HCT116 (cell line): Measurements from ENCODE around the gene LSMEM2. TPM values are rescaled to one million over a fixed set of nuclear protein-coding genes. Genes with fewer than 3 reads are reported as not detected.

ENCODE experiments used
- ATAC-seq: fragments of 200-7000 bp; cut with Tn5 transposase; 2 replicates; pipeline ENCODE4 v1.9.1; 2020; ENCODE audit warnings: mild to moderate bottlenecking, moderate library complexity
- BruUV-seq: library from RNA; stranded (reverse); fragments of 400-500 nt; replicated peaks from 2 replicates; lab custom pipeline; 2021; lab: Mats Ljungman, UMichigan
- CTCF ChIA-PET: fragments of 300-600 bp; sonication (Branson Sonifier 250); formaldehyde crosslinking; loops from one replicate; lab custom pipeline; 2021; ENCODE audit warnings: antibody characterized with exemption; lab: Charles Lee
- POLR2A ChIA-PET: fragments of 300-600, 350-600 bp; sonication (Branson Sonifier 250); formaldehyde crosslinking; loops from one replicate; lab custom pipeline; 2021; ENCODE audit warnings: antibody characterized with exemption; lab: Charles Lee
- RAD21 ChIA-PET, 2 experiments: fragments of 300-600 bp; sonication (Branson Sonifier 250); formaldehyde crosslinking; loops; one replicate each; lab custom pipeline; 2023; ENCODE audit warnings: low total read pairs in 2 of 2; ENCODE audit not compliant: uncharacterized antibody in 2 of 2, unreplicated experiment in 2 of 2, low non-redundant PET in 1 of 2; lab: Charles Lee
- DNase-seq: peaks from one replicate; pipeline ENCODE4 v3.0.0-alpha.2; 2010; ENCODE audit warnings: low read depth, low spot score
- H2AFZ ChIP-seq: fragments of 200-600 bp; shearing (Covaris generic), sonication (generic); 2 replicates; pipeline ENCODE4 v1.6.1; 2017; ENCODE audit warnings: low read depth, mixed run types, mixed read lengths, antibody characterized with exemption, low read length; ENCODE audit not compliant: poor library complexity, severe bottlenecking
- H3K27ac ChIP-seq: 2 replicates; pipeline ENCODE4 v1.5.1; 2012; ENCODE audit warnings: low read depth, low read length
- H3K27me3 ChIP-seq: fragments of 200-600 bp; sonication (generic); 2 replicates; pipeline ENCODE4 v1.6.1; 2016; ENCODE audit warnings: mixed run types, low read length, mixed read lengths; ENCODE audit not compliant: insufficient read depth
- H3K36me3 ChIP-seq, 2 experiments: fragments of 200-500 bp in 1 of 2; fragments of 200-600 bp in 1 of 2; sonication (Bioruptor generic) in 1 of 2; sonication (generic) in 1 of 2; 2 replicates each; pipeline versions ENCODE4 v1.5.1 to v1.6.1; 2014 to 2016; ENCODE audit warnings: low read length in 2 of 2, inconsistent platforms in 1 of 2, mixed read lengths in 1 of 2, mixed run types in 1 of 2; ENCODE audit not compliant: insufficient read depth in 2 of 2, control insufficient read depth in 1 of 2
- H3K4me1 ChIP-seq, 2 experiments: fragments of 200-600 bp in 1 of 2; sonication (generic) in 1 of 2; 2 replicates each; pipeline versions ENCODE4 v1.5.1 to v1.6.1; 2012 to 2017; ENCODE audit warnings: low read length in 2 of 2, inconsistent platforms in 1 of 2, mild to moderate bottlenecking in 1 of 2, mixed read lengths in 1 of 2, mixed run types in 1 of 2, moderate library complexity in 1 of 2; ENCODE audit not compliant: insufficient read depth in 2 of 2, control insufficient read depth in 1 of 2
- H3K4me2 ChIP-seq: fragments of 200-600 bp; sonication (generic); 2 replicates; pipeline ENCODE4 v1.6.1; 2017; ENCODE audit warnings: mixed run types, low read length, mixed read lengths
- H3K4me3 ChIP-seq, 2 experiments: fragments of 200-600 bp in 1 of 2; sonication (generic) in 1 of 2; replicated peaks in 1 of 2; 2 replicates each; pipeline ENCODE4 v1.5.1; 2011 to 2016; ENCODE audit warnings: low read length in 2 of 2, control low read depth in 1 of 2, low read depth in 1 of 2, mild to moderate bottlenecking in 1 of 2, mixed read lengths in 1 of 2, mixed run types in 1 of 2
- H3K79me2 ChIP-seq: fragments of 200-600 bp; sonication (generic); 2 replicates; pipeline ENCODE4 v1.6.1; 2017; ENCODE audit warnings: mild to moderate bottlenecking, mixed run types, low read length, moderate library complexity, mixed read lengths; ENCODE audit not compliant: insufficient read depth
- H3K9ac ChIP-seq: fragments of 200-600 bp; sonication (generic); 2 replicates; pipeline ENCODE4 v1.6.1; 2016; ENCODE audit warnings: low read length, mixed read lengths
- H3K9me2 ChIP-seq: fragments of 200-600 bp; sonication (generic), shearing (Covaris generic); 2 replicates; pipeline ENCODE4 v1.6.1; 2017; ENCODE audit warnings: mixed run types, mild to moderate bottlenecking, moderate library complexity; ENCODE audit not compliant: insufficient read depth
- H3K9me3 ChIP-seq, 2 experiments: fragments of 200-500 bp in 1 of 2; fragments of 200-600 bp in 1 of 2; sonication (Bioruptor generic) in 1 of 2; sonication (generic) in 1 of 2; 2 replicates each; pipeline ENCODE4 v1.6.1; 2014 to 2017; ENCODE audit warnings: low read length in 2 of 2, mixed read lengths in 2 of 2, inconsistent platforms in 1 of 2, low read depth in 1 of 2, mild to moderate bottlenecking in 1 of 2, mixed run types in 1 of 2, moderate library complexity in 1 of 2; ENCODE audit not compliant: control insufficient read depth in 1 of 2, insufficient read depth in 1 of 2
- H4K20me1 ChIP-seq: fragments of 200-600 bp; sonication (generic), shearing (Covaris generic); 2 replicates; pipeline ENCODE4 v1.6.1; 2017; ENCODE audit warnings: mixed run types, mild to moderate bottlenecking, moderate library complexity; ENCODE audit not compliant: insufficient read depth
- ATF3 ChIP-seq: IDR thresholded peaks from 2 replicates; pipeline ENCODE4 v1.6.1; 2012
- CBX3 ChIP-seq: IDR thresholded peaks from 2 replicates; pipeline ENCODE4 v1.6.1; 2012; ENCODE audit warnings: low read depth
- CTCF ChIP-seq, 3 experiments: fragments of 200-600 bp in 1 of 3; sonication (generic) in 1 of 3; IDR thresholded peaks in 2 of 3; conservative IDR thresholded peaks in 1 of 3; 2 replicates each; pipeline ENCODE4 v1.5.1; 2012 to 2017; ENCODE audit warnings: low read depth in 2 of 3, low read length in 2 of 3, antibody characterized with exemption in 1 of 3, borderline replicate concordance in 1 of 3, control low read depth in 1 of 3, mild to moderate bottlenecking in 1 of 3, mixed read lengths in 1 of 3, mixed run types in 1 of 3, moderate library complexity in 1 of 3; ENCODE audit not compliant: insufficient read depth in 1 of 3
- ELF1 ChIP-seq: IDR thresholded peaks from 2 replicates; pipeline ENCODE4 v1.6.1; 2012; ENCODE audit warnings: low read depth, borderline replicate concordance
- EZH2phosphoT487 ChIP-seq: fragments of 200-600 bp; IDR thresholded peaks from 2 replicates; pipeline ENCODE4 v1.6.1; 2018; ENCODE audit warnings: antibody characterized with exemption, borderline replicate concordance
- JUND ChIP-seq: IDR thresholded peaks from 2 replicates; pipeline ENCODE4 v1.6.1; 2012
- MAX ChIP-seq: IDR thresholded peaks from 2 replicates; pipeline ENCODE4 v1.6.1; 2012
- RAD21 ChIP-seq: IDR thresholded peaks from 2 replicates; pipeline ENCODE4 v1.6.1; 2012; ENCODE audit warnings: low read depth, mild to moderate bottlenecking
- SP1 ChIP-seq: IDR thresholded peaks from 2 replicates; pipeline ENCODE4 v1.6.1; 2012; ENCODE audit warnings: low read depth
- TCF7L2 ChIP-seq: IDR thresholded peaks from 2 replicates; pipeline ENCODE4 v1.7.0; 2011; ENCODE audit warnings: borderline replicate concordance, inconsistent platforms; ENCODE audit not compliant: insufficient read depth, insufficient read length; ENCODE audit errors: extremely low read depth
- YY1 ChIP-seq: IDR thresholded peaks from 2 replicates; pipeline ENCODE4 v1.6.1; 2011; ENCODE audit warnings: low read length, low read depth, moderate library complexity, mild to moderate bottlenecking; ENCODE audit not compliant: insufficient replicate concordance; ENCODE audit errors: extremely low read depth
- intact Hi-C: fragments of 100-400 bp; cut with micrococcal nuclease; formaldehyde crosslinking; loops from 2 replicates; pipeline ENCODE4 v1.10.0; 2022
- total RNA-seq: library from RNA; stranded (reverse); gene quantifications from one replicate; pipeline ENCODE4 v1.2.1, GENCODE V29; 2021; ENCODE audit not compliant: unreplicated experiment

Gene LSMEM2
- total RNA-seq, 1 experiment from 2014 or later: not detected

- TF ChIP-seq TCF7L2: peak; percentile 84
- TF ChIP-seq MAX: no peak
- no peak for TF ChIP-seq SP1
- TF ChIP-seq, all 23 proteins: peak for 1
- H3K9me2 ChIP-seq: no peaks in the 10 kb centered on the region
- H3K4me2 ChIP-seq: peak overlapping the region; percentile 92
- ChIA-PET RAD21 (interaction anchor here (0.8 to 1.5 kb wide), 3 partner anchors 18 to 20 kb away, joined by 3 to 4 read pairs (median 3); partner anchors contain the start of genes HYAL3 (in 2 of the 2) and NAA80 (in 2 of the 2)), POLR2A (interaction anchor here (0.9 to 1.2 kb wide), 7 partner anchors 11 to 38 kb away, joined by 3 to 8 read pairs (median 4); partner anchors contain the start of genes HYAL1, HYAL3, IFRD2 and NAA80), CTCF (interaction anchor here (0.9 to 1.6 kb wide), 5 partner anchors 14 to 122 kb away, joined by 3 to 5 read pairs (median 3); partner anchors contain the start of genes HYAL1, HYAL3 and NAA80)
- H3K79me2 ChIP-seq: peaks cover 51% of the 10 kb centered on the region
- intact Hi-C loops: no loop called here
- peak overlapping the region; percentile 65 for H3K9ac ChIP-seq
- peaks cover 59 to 88% of the 10 kb centered on the region in 2 experiments for H3K4me1 ChIP-seq
- H3K27ac ChIP-seq: peak overlapping the region; percentile 98
- H3K9me3 ChIP-seq: no peaks in the 10 kb centered on the region
- peaks cover 2 to 17% of the 10 kb centered on the region in 2 experiments; a peak in 1 of 4 replicates for H3K36me3 ChIP-seq
- H2AFZ ChIP-seq: no peak overlapping the region
- DNase-seq: peak; percentile 58
- ATAC-seq: peak; percentile 31
- no peaks in the 10 kb centered on the region for H3K27me3 ChIP-seq
- no peaks in the 10 kb centered on the region for H4K20me1 ChIP-seq
- BruUV-seq: no TSS peak
- peak overlapping the region; percentile 8 to 46 for H3K4me3 ChIP-seq
These were observed 38.4 kb downstream of the LSMEM2 start for GRCh38 chr3:50317300-50317699.

- ChIA-PET RAD21 (interaction anchor here in 1 of 2 experiments (0.8 to 1.5 kb wide), 2 partner anchors 19 kb away, joined by 3 to 4 read pairs; partner anchors contain the start of genes HYAL3 and NAA80), POLR2A (no interaction called here), CTCF (interaction anchor here (0.7 to 1.6 kb wide), 3 partner anchors 15 to 19 kb away, joined by 3 to 5 read pairs (median 3); partner anchors contain the start of genes HYAL1, HYAL3 and NAA80)
- Histone ChIP-seq H3K9ac (peak overlapping the region; percentile 65), H4K20me1 (no peaks in the 10 kb centered on the region), H3K79me2 (peaks cover 51% of the 10 kb centered on the region), H2AFZ (no peak overlapping the region), H3K27ac (peak overlapping the region; percentile 98), H3K27me3 (no peaks in the 10 kb centered on the region), H3K4me2 (peak overlapping the region; percentile 92), H3K9me3 (no peaks in the 10 kb centered on the region), H3K4me1 (peaks cover 65 to 94% of the 10 kb centered on the region in 2 experiments), H3K36me3 (peaks cover 2 to 17% of the 10 kb centered on the region in 2 experiments; a peak in 1 of 4 replicates), H3K9me2 (no peaks in the 10 kb centered on the region), H3K4me3 (peak overlapping the region in 1 of 2 experiments; percentile 46; a peak in 2 of 4 replicates)
- ATAC-seq (no peak), DNase-seq (no peak)
- TF ChIP-seq ELF1: no peak
- no peak for TF ChIP-seq EZH2phosphoT487
- TF ChIP-seq RAD21: no peak
- no peak for TF ChIP-seq CBX3
- no peak for TF ChIP-seq JUND
- TF ChIP-seq CTCF (IDR thresholded peaks at IDR 0.05 in 2 of 3, conservative IDR thresholded peaks at IDR 0.05 in 1 of 3; ENCODE audit: borderline replicate concordance in 1 of 3, insufficient read depth in 1 of 3, low read depth in 2 of 3, low read length in 2 of 3): no peak
- TF ChIP-seq ATF3: no peak
- TF ChIP-seq YY1: no peak
- BruUV-seq: no TSS peak
- intact Hi-C loops: no loop called here
These were observed 39.3 kb downstream of the LSMEM2 start for GRCh38 chr3:50318163-50318562.
